GM23338 (cell line): ENCODE measurements around the gene LAMA4.

Experiments used
- CREB1 ChIP-seq: fragments of 250-450 bp; sonication (Bioruptor Pico); IDR thresholded peaks from 2 replicates; pipeline ENCODE4 v1.5.0; 2020; ENCODE audit warnings: low read depth, mild to moderate bottlenecking, moderate library complexity
- EZH2 ChIP-seq: fragments of 200-600 bp; sonication (generic); IDR thresholded peaks from one replicate; pipeline ENCODE4 v1.8.0; 2017; ENCODE audit warnings: antibody characterized with exemption, mild to moderate bottlenecking, low read depth; ENCODE audit not compliant: unreplicated experiment
- ZNF114 ChIP-seq: fragments of 250-450 bp; sonication (Bioruptor Pico); IDR thresholded peaks from 2 replicates; pipeline ENCODE4 v1.5.0; 2020; ENCODE audit warnings: mild to moderate bottlenecking, moderate library complexity
- TF ChIP-seq, protein P1 (sequence below), 2 experiments: fragments of 200-600 bp in 1 of 2; sonication (generic) in 1 of 2; conservative IDR thresholded peaks; 2 replicates each; pipeline versions ENCODE4 v1.5.1 to v1.6.1; 2016 to 2017; ENCODE audit warnings: antibody characterized with exemption in 2 of 2, low read depth in 2 of 2, mild to moderate bottlenecking in 2 of 2, moderate library complexity in 1 of 2

- TF ChIP-seq, protein P1, sequence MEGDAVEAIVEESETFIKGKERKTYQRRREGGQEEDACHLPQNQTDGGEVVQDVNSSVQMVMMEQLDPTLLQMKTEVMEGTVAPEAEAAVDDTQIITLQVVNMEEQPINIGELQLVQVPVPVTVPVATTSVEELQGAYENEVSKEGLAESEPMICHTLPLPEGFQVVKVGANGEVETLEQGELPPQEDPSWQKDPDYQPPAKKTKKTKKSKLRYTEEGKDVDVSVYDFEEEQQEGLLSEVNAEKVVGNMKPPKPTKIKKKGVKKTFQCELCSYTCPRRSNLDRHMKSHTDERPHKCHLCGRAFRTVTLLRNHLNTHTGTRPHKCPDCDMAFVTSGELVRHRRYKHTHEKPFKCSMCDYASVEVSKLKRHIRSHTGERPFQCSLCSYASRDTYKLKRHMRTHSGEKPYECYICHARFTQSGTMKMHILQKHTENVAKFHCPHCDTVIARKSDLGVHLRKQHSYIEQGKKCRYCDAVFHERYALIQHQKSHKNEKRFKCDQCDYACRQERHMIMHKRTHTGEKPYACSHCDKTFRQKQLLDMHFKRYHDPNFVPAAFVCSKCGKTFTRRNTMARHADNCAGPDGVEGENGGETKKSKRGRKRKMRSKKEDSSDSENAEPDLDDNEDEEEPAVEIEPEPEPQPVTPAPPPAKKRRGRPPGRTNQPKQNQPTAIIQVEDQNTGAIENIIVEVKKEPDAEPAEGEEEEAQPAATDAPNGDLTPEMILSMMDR (conservative IDR thresholded peaks at IDR 0.05; ENCODE audit: low read depth in 2 of 2) = no peak
- no peak for TF ChIP-seq EZH2
- no peak for TF ChIP-seq ZNF114 (CRISPR knock-in tag)
- TF ChIP-seq CREB1 (CRISPR knock-in tag) = no peak
Observed at GRCh38 chr6:112215488-112216284, 38.7 kb downstream of the LAMA4 start.
